Activated naive CD4-positive, alpha-beta T cell (primary cell): ENCODE measurements around the gene TUBB6.

Experiments
- DNase-seq, 4 experiments: peaks; one replicate each; lab custom pipeline; 2025; lab: John Stamatoyannopoulos, UW

TUBB6 gene

DNA sequence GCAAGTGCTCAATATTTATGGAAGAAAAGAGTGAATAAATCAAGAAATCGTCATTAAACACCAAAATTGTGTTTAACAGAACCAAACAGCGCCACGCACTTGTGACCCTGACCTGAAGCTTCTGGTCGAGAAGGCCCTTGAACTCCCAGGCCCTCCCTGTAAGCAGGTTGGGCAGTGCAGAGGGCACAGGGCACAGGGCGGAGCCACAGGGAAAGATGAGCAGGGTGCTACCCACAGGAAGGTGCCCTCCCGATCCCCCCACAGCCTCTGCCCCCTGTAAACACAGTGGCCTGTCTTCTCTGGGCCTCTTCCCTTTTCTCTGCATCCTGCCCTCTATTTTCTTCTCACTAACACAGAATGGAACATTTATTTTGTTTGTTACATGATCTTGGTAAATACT lies 16.9 kb upstream of the TUBB6 start:
- no peak for DNase-seq

- DNase-seq, result no peak
Measured at GRCh38 chr18:12291690-12292089, 16.4 kb upstream of the TUBB6 start.

DNA sequence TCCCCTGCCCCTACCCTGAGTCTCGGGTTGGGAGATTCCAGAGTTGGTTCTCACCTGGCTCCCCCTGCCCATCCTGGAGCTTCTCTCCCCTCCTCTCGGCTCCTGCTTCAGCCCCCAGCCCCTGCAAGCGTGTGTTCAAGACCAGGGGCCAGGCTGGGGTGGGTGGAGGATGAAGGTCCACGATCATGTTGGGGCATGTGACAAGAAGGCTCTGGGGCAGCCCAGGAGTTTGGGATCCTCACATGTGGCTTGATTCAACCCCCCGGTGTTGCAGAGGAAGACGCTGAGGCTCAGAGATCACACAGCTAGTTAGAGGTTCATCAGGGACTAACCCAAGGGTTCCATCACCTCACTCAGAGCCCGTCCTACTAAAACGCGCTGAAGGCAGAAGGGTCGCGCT lies 14.2 kb upstream of the TUBB6 start:
- DNase-seq, result no peak

DNA sequence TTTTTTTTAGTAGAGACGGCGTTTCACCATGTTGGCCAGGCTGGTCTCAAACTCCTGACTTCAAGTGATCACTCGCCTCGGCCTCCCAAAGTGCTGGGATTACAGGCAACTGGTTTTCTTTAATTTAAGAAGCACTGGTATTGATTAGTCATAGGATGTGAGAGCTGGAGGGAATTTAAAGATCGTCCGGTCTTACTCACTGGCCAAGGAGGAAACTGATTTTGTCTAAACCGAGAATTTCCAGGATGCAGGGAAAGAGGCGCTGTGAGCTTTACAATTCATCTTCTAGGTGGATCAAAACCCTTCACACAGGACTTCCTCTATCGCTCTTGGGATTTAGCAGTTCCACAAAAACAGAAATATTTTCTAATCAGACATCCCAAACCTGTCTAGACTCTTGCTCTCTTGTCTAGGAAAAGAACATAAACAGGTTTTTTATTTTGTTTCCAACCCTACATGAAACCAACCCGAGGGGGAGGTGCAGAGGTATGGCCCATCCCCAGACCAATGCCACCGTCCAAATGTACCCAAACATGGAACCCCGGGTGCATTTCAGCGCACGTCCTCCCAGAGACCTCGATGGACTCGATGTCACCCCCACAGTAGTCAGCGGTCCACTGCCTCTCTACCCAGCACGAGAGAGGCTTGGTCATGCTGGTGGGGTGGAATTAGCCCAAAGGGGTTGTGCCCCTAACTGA lies 12.5 kb upstream of the TUBB6 start:
- no peak for DNase-seq

DNA sequence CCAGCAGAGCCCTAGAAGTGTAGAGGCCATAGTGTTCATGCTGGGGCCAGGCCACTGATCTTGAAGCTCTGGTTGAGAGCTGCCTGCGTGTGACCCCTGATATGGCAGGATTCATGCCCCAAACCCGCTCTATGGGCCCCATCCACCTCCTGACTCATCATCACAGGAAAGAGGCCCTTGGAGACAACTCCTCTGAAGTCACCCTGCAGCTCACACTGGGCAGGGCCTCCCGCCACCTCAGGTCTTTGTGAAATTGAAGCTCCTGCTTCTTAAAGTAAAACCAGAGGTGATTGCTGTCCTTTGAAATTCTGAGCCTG lies 12.0 kb upstream of the TUBB6 start:
- no peak for DNase-seq

DNA sequence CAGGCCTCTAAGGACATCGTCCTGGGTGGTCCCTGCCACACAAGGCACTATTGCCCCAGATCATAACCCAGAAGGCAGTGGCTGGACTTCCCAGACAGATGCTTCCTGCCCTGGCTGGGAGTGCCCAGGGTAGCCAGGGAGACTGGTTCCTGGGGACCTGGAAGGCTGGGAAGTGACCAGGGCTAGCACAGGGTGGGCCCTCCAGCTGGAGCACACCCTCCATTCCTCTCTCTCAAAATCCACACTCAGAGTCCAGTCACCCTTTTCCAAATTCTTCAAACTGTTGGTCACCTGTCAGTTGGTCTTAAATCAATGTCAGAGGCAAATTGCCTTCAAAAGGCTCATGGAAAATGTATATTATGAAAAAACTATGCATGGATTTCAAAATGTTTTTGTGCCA lies 11.6 kb upstream of the TUBB6 start:
- DNase-seq, result no peak

DNA sequence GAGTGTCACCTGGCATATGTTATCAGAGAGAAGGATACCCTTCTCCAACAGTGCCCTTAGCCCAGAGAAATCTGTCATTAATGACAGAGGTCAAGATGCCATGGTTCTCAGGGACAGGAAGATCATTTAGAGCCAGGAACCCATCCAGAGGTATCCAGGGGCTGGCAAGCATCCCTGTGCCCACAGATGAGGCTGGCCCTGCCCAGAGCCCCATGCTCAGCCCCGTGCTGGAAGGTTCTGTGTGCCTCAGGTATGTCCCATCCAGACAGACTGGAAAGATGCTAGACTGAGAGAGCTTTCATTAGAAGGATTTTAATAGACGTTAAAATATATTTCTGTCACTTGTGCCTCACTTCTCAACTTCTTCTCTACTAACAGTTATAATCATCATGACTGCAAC lies 8.2 kb upstream of the TUBB6 start:
- DNase-seq, result no peak

GRCh38 chr18:12301263-12302005 lies 6.6 kb upstream of the TUBB6 start:
- DNase-seq, result no peak

DNA sequence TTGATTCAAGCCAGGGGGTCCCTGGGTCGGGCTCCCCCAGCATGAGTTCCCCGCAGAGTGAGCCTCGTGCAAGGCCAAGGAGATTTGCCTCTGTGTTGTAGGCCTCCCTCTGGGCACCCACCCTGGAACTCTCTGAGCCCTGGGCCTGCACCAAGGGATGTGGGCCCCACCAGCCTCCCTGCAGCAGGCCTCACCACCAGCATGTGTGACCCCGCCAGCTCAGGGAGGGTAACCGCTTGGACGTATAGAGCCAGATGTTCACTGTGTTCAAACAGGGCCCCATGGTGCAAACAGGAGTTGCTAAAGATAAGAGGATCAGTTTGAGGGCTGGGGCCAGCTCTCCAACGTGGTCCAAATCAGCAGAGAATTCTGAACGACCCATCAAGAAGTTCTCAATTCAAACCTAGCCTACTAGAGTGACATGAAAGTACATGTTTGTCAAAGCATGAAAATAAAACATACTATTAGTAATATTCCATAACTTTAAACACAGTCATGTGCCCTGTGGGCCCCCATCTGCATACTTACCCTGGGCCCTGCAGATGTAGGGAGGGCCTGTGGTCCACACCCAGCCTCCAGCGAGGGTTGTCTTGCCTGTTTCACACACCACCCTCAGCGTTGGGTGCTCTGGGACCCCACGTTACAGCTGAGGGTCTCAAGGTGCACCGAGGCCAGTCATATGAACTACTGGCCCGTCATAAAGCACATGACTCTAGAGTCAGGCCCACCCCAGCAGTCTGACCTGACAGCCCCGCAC lies 5.5 kb upstream of the TUBB6 start:
- no peak for DNase-seq

DNA sequence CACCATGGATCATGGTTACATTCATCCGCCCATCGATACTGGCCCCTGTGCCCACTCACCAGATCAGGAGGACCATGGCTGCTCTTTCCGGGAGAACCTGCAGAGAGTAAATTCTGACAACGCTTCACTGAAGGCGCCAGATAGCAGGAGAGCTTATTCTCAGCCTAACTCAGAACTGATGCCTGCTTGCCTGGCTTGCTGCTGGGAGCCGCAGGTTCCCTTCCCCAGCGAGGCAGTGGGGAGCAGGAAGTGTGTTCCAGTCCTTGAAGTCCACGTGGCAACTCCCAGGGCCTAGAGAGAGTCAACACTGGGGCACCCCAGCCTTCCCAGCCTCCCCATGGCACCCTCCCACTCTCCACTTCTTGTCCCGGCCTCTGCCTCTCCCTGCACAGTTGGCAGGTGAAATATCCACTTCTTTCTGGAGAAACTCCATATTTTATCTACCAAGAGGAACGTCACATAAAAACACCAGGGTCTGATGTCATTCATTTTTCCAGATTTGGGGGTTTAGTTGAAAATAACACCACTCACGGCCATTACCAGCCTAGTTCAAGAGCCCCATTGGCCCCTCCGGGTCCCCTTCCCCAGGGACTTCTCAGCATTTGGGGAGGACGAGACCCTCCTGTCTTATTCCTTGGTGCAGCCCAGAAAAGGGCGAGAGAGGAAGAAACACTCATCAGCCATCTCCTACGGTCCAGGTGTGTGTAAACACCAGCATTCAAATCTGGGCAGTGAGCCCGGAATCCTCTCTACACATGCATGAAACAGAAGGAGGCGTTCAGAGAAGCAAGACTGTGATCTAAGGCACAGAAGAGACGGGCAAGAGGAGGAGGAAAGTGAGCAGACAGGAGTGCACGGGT lies 3.5 kb upstream of the TUBB6 start:
- DNase-seq, result no peak

DNA sequence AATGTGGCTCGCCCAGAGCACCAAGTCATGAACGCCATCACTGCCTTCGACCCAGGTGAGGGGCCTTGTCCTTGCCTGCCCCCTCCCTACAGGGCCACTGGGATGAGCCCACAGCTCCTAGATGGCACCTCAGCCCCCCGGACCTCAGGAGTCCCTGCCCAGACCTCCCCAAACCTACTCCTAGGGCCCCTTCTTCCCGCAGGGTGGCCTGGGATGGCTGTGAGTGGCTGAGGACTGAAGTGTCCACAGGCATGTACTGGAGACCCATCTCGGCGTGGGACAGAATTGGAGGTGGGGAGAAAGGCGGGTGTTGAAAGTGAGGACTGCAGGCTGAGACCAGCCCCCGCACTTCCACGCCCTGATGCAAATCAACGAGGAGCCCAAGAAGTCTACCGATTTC lies 2.8 kb upstream of the TUBB6 start:
- DNase-seq, result no peak

DNA sequence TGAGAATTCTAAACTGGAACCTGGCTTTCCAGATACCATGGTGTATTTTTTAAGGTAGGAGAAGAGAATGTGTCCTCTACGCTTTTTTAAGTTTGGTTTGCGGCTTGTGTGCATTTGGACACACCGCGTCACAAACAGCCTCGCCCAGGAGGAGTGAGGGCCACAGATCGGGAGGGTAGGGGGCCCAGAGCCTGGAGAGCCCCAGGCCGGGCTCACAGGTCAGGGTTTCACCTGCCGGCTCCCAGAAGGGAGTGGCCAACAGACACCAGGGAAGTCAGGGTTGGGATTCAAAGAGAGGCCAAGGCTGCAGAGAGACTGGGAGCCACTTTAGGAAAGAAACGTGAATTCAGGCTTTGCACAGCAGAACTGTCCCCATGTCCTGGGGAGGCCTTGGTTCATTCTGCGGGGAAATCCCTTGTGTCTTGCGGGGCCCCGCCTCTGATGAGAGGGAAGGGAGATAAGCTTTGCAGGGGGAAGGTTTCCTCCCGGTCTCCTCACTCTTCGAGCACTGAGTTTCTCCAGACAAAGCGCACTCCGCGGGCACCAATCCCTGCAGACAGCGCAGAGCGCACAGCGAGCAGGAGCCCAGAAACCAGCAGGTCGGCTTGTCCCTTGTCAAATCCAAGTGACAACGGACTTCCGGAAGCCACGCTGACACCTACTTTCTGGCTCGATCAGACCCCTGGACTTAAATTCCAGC lies 2.0 kb upstream of the TUBB6 start:
- DNase-seq, result no peak

DNA sequence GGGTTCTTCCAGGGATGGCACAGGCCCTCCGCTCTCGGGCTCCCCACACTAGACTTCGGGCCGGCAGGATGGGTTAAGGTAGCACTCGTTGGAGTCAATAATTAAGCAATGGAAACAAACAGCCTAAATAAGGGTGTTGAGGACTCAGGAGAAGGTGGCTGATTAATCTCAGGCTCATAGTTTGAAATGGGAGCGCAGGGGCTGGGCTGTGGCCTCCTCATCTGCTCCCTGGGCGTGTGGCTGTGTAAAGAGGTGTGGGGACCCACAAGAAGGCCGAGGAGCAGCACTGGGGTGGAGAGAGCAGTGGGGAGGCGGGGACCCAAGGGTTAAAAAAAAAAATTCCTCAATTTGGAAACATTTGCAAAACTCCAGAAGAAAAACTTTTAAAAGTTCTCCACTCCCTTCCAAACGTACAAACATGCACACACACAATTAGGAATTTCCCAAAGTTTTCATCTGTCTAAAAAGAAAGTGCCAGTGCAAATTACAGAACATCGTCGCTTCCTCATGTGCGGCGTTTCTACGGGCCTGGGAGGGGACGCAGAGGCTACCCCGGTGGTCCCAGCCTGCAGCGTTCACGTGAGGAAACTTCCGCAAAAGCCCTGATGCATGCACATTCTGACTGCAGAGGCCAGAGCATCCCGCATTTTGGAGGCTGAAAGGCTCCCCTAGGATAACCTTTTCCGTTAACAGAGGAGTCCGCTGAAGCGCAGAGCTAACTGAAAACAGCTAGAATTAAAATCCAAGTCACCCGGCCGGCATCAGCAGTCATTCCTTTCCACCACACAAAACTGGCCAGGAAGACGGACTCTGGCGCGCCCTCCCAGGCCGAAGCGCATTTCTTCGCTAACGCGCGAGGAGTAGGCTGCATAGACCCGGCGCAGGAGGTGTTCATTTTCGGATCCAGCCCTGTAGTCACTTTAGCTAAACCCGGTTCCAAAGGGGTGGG lies 1.0 kb upstream of the TUBB6 start:
- DNase-seq, result no peak

GRCh38 chr18:12308386-12309100 lies 502 bp downstream of the TUBB6 start:
- no peak for DNase-seq

DNA sequence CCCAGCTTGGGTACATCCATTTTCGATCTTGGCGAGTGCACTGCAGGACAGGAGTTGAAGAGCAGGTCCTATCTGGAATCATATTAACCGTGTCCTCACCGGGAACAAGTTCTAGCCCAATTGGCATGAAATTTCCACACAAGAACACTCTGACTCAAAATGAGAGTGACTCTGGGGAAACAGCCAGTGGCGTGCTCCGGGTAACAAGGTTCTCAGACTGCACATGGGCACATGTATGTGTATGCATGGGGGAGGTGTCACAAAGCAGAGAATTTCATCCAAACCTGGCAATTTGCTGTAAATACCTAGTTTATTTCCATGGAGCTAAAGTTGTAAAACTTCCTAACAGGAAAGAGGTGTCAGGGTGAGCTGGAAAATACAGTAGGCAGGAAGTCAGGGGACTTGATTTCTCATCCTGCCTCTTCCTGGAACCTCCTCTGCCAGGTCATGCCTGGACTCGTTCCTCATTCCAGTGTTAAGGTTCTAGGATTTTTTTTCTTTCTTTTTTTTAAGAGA lies 1.7 kb downstream of the TUBB6 start:
- DNase-seq, result no peak

- DNase-seq, result no peak
Measured at GRCh38 chr18:12310762-12311161, 2.7 kb downstream of the TUBB6 start.

DNA sequence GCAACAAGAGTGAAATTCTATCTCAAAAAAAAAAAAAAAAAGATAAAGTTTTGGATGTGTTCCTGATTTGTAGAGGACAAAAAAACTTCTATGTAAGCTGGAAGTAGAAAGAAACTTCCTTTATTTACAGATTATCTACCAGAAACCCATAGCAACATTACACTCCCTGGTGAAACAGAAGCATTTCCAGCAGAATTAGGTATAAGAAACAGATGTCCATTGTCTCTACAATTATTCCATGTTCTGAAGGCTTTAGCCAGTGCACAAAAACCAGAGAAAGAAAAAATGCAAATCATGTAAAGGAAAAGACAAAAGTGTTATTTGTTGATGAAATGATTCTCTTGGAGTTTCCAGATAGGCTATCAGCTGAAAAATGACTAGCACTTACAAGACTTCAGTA lies 4.9 kb downstream of the TUBB6 start:
- DNase-seq, result no peak

DNA sequence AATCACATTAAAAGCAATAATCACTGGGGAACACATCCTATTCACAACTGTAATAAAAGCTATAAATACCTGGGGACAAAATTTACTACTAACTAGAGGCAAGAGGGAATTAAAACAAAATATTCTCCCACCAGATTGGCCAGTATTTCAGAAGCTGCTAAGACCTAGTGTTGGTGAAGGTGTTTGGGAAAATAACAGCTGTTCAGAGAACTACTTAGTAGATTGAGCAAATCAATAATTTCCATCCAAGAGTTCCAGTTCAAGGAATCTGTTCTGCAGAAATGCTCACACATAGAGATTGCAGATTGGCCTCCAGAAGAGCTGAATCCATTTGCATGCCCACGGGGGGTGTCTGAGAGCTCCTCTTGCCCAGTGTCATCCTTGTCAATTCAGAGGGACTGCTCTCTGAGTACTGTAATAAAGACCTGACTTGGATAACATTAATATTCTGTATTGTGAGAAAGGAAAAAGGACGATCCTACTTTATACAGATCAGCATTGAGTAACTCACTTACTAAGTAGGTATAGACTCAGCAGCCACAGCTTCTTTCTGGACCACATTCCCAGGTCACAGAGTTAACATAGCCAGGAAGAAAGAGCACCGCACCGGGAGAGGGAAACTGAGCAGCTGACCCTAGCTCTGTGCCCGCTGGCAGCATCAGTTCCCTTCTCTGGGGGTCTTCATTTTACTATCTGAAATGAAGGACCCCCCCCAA lies 5.6 kb downstream of the TUBB6 start:
- DNase-seq, result no peak
